ENCODE measurements around the gene HHATL. TPM values are rescaled to one million over a fixed set of nuclear protein-coding genes. Genes with fewer than 3 reads are reported as not detected.

The HHATL gene
- total RNA-seq, 1 experiment from 2014 or later = 0.92 TPM

DNA sequence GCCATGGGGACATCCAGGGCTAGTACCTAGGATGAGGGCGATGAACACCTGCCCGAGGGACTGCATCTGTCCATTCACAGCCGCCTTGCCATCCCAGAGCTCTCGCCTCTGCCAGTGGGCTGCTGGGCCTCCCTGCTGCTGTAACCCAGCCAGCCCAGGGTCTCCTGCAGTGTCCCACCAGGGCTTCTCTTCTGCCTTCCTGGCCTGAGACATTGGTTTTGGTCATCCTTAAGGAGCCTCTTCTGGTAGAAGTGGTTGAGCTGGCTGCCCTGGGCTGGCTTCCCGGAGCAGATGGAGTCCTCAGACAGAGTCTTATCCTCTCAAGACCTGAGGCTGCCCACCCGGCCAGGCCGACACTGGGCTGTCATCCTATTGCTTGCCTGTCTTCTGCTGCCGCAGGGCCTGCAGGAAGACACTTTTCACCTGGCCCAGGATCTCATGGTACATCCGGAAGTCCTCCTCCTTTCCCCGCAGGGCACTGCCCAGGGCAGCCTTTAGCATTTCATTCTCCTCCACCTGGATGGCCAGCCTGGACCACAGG is 6.1 kb upstream of the HHATL start:
- H3K4me1 Mint-ChIP-seq = no peaks in the 10 kb centered on the region
- no peak for DNase-seq (ENCODE audit: low spot score)
- no peak overlapping the region for H3K4me3 Mint-ChIP-seq
- no peak overlapping the region for H3K27ac Mint-ChIP-seq
- no peak for TF ChIP-seq GRHL2 (CRISPR knock-in tag; IDR thresholded peaks at IDR 0.05; ENCODE audit: insufficient replicate concordance, severe bottlenecking)
- no peaks in the 10 kb centered on the region for H3K9me3 Mint-ChIP-seq
- H3K36me3 Mint-ChIP-seq = no peaks in the 10 kb centered on the region
- no peaks in the 10 kb centered on the region for H3K27me3 Mint-ChIP-seq (ENCODE audit: low read depth)
- ChIA-PET CTCF (no interaction called here), POLR2A (no interaction called here)
- no peak for ATAC-seq

DNA sequence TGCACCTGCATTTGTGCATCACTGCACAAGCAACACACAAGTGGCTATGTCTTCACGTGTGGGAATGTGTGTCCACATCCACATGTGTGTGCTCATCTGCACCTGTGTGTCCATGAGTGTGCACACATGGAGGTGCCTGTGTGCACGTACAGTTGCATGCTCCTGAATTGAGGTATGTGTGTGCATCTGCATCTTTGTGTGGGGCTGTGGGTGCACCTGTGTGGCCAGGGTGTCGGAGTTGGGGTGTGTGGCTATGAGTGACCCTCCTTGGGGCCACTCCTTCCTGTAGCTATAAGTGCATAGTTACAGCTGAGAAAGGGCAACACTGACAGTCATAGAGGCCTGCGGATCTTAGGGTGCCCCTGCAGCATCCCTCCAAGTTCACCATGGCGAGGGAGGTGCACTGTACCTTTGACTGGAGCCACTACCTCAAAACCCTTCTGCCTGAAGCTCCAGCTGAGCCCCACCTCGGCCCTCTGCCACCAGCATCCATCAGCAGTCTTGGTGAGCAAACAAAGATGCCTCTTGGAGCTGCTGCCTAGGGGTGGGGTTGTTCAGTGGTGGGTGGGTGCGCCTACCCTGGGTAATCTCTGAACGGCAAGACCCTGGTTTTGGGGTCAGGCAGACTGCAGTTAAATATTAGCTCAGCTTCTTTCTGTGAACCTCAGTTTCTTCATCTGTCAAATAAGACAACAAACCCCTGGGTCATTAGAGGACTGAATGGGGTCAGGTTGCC is 5.2 kb upstream of the HHATL start:
- no peak for DNase-seq (ENCODE audit: low spot score)
- H3K27ac Mint-ChIP-seq = no peak overlapping the region
- CTCF ChIA-PET = no interaction called here

DNA sequence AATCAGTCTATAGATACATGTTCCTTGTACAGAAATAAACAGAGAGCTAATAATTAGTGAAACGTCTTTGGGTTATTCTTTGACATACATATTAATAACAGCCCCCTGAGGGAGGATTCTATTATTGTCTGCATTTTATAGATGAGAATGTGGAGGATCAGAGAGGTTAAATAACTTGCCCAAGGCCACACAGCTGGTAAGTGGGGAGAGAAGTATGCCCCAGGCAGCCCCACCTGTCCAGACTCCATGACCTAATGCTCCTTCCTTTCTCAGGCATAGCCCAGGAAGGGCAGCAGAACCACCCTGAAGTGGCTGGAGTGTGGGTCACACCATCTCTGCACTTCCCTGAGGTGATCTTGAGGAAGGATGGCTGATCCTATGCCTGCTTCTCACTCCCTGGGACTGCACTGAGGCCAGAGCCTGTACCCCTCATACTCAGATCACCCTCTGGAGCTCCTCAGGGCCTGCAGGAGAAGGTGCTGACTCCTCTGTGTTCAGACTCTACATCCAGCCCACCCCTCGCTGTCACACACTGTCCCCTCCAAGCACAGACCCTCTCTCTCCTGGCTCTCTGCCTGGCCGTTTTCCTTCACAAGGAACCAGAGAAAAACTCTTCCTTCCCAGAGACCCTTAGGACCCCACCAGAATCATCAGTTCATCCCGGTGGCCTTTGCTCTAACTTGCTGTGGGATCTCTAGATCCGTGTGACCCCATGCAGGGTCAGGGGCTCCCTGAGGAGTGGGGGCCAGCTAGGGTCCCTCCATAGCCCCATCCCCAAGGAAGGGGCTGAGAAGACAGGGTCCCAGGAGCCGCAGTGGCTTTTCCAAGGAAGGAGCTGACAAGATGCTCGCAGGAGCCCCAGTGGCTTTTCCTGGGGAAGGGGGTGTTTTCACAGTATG is 4.4 kb upstream of the HHATL start:
- H3K36me3 Mint-ChIP-seq = no peaks in the 10 kb centered on the region
- no peak overlapping the region for H3K4me3 Mint-ChIP-seq
- DNase-seq (ENCODE audit: low spot score) (no peak), ATAC-seq (no peak)
- ChIA-PET CTCF (no interaction called here), POLR2A (no interaction called here)
- H3K27ac Mint-ChIP-seq = no peak overlapping the region
- H3K27me3 Mint-ChIP-seq (ENCODE audit: low read depth) = no peaks in the 10 kb centered on the region
- H3K4me1 Mint-ChIP-seq = 0 out of 2 replicates have a peak, but pooled peaks cover 3% of the 10 kb centered on the region
- no peaks in the 10 kb centered on the region for H3K9me3 Mint-ChIP-seq
- TF ChIP-seq RELA (CRISPR knock-in tag; IDR thresholded peaks at IDR 0.05; ENCODE audit: borderline replicate concordance) = no peak
- TF ChIP-seq HMGA2 (CRISPR knock-in tag; IDR thresholded peaks at IDR 0.05) = no peak
- TF ChIP-seq ZNF121 (CRISPR knock-in tag; IDR thresholded peaks at IDR 0.05) = no peak
- no peak for TF ChIP-seq NFYB (CRISPR knock-in tag; conservative IDR thresholded peaks at IDR 0.05; ENCODE audit: low read depth)
- TF ChIP-seq ZNF423 (CRISPR knock-in tag; IDR thresholded peaks at IDR 0.05) = no peak
- TF ChIP-seq, protein P1, sequence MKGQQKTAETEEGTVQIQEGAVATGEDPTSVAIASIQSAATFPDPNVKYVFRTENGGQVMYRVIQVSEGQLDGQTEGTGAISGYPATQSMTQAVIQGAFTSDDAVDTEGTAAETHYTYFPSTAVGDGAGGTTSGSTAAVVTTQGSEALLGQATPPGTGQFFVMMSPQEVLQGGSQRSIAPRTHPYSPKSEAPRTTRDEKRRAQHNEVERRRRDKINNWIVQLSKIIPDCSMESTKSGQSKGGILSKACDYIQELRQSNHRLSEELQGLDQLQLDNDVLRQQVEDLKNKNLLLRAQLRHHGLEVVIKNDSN (CRISPR knock-in tag; IDR thresholded peaks at IDR 0.05) = no peak
- TF ChIP-seq, protein P2, sequence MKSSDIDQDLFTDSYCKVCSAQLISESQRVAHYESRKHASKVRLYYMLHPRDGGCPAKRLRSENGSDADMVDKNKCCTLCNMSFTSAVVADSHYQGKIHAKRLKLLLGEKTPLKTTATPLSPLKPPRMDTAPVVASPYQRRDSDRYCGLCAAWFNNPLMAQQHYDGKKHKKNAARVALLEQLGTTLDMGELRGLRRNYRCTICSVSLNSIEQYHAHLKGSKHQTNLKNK (CRISPR knock-in tag; IDR thresholded peaks at IDR 0.05) = no peak

More for the DNA sequence above, 5.2 kb upstream of the HHATL start:
- H3K9me3 Mint-ChIP-seq = no peaks in the 10 kb centered on the region
- ATAC-seq = no peak
- no peaks in the 10 kb centered on the region for H3K36me3 Mint-ChIP-seq
- POLR2A ChIA-PET = no interaction called here
- no peaks in the 10 kb centered on the region for H3K27me3 Mint-ChIP-seq (ENCODE audit: low read depth)
- 0 out of 2 replicates have a peak, but pooled peaks cover 3% of the 10 kb centered on the region for H3K4me1 Mint-ChIP-seq
- TF ChIP-seq, protein P3, sequence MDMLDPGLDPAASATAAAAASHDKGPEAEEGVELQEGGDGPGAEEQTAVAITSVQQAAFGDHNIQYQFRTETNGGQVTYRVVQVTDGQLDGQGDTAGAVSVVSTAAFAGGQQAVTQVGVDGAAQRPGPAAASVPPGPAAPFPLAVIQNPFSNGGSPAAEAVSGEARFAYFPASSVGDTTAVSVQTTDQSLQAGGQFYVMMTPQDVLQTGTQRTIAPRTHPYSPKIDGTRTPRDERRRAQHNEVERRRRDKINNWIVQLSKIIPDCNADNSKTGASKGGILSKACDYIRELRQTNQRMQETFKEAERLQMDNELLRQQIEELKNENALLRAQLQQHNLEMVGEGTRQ (CRISPR knock-in tag; IDR thresholded peaks at IDR 0.05) = no peak
- no peak for TF ChIP-seq ATF1 (CRISPR knock-in tag; IDR thresholded peaks at IDR 0.05)
- no peak for TF ChIP-seq FOXK1 (CRISPR knock-in tag; IDR thresholded peaks at IDR 0.05)
- TF ChIP-seq, protein P4, sequence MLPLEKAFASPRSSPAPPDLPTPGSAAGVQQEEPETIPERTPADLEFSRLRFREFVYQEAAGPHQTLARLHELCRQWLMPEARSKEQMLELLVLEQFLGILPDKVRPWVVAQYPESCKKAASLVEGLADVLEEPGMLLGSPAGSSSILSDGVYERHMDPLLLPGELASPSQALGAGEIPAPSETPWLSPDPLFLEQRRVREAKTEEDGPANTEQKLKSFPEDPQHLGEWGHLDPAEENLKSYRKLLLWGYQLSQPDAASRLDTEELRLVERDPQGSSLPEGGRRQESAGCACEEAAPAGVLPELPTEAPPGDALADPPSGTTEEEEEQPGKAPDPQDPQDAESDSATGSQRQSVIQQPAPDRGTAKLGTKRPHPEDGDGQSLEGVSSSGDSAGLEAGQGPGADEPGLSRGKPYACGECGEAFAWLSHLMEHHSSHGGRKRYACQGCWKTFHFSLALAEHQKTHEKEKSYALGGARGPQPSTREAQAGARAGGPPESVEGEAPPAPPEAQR (CRISPR knock-in tag; IDR thresholded peaks at IDR 0.05) = no peak
- no peak for TF ChIP-seq TEAD4 (CRISPR knock-in tag; IDR thresholded peaks at IDR 0.05)
- TF ChIP-seq NR3C1 (CRISPR knock-in tag; conservative IDR thresholded peaks at IDR 0.05; ENCODE audit: low read depth) = no peak
- TF ChIP-seq TCF7 (CRISPR knock-in tag; IDR thresholded peaks at IDR 0.05; ENCODE audit: low read depth) = no peak
- no peak for TF ChIP-seq RELA (CRISPR knock-in tag; IDR thresholded peaks at IDR 0.05; ENCODE audit: borderline replicate concordance)
- TF ChIP-seq, protein P5, sequence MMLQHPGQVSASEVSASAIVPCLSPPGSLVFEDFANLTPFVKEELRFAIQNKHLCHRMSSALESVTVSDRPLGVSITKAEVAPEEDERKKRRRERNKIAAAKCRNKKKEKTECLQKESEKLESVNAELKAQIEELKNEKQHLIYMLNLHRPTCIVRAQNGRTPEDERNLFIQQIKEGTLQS (CRISPR knock-in tag; conservative IDR thresholded peaks at IDR 0.05) = no peak
- no peak for TF ChIP-seq ZNF671 (CRISPR knock-in tag; IDR thresholded peaks at IDR 0.05)
- TF ChIP-seq ELF4 (CRISPR knock-in tag; IDR thresholded peaks at IDR 0.05; ENCODE audit: low read depth) = no peak
- TF ChIP-seq ZBTB21 (CRISPR knock-in tag; IDR thresholded peaks at IDR 0.05; ENCODE audit: borderline replicate concordance) = no peak
- TF ChIP-seq JUN (CRISPR knock-in tag; IDR thresholded peaks at IDR 0.05) = no peak
- TF ChIP-seq, protein P6, sequence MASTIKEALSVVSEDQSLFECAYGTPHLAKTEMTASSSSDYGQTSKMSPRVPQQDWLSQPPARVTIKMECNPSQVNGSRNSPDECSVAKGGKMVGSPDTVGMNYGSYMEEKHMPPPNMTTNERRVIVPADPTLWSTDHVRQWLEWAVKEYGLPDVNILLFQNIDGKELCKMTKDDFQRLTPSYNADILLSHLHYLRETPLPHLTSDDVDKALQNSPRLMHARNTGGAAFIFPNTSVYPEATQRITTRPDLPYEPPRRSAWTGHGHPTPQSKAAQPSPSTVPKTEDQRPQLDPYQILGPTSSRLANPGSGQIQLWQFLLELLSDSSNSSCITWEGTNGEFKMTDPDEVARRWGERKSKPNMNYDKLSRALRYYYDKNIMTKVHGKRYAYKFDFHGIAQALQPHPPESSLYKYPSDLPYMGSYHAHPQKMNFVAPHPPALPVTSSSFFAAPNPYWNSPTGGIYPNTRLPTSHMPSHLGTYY (CRISPR knock-in tag; IDR thresholded peaks at IDR 0.05) = no peak
- TF ChIP-seq CREM (CRISPR knock-in tag; IDR thresholded peaks at IDR 0.05) = no peak
- no peak for TF ChIP-seq ZNF317 (CRISPR knock-in tag; IDR thresholded peaks at IDR 0.05; ENCODE audit: borderline replicate concordance, low read depth)
- TF ChIP-seq GTF2I (CRISPR knock-in tag; conservative IDR thresholded peaks at IDR 0.05) = no peak
- TF ChIP-seq FOXJ3 (CRISPR knock-in tag; IDR thresholded peaks at IDR 0.05; ENCODE audit: borderline replicate concordance) = no peak
- TF ChIP-seq, protein P7, sequence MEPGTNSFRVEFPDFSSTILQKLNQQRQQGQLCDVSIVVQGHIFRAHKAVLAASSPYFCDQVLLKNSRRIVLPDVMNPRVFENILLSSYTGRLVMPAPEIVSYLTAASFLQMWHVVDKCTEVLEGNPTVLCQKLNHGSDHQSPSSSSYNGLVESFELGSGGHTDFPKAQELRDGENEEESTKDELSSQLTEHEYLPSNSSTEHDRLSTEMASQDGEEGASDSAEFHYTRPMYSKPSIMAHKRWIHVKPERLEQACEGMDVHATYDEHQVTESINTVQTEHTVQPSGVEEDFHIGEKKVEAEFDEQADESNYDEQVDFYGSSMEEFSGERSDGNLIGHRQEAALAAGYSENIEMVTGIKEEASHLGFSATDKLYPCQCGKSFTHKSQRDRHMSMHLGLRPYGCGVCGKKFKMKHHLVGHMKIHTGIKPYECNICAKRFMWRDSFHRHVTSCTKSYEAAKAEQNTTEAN (CRISPR knock-in tag; IDR thresholded peaks at IDR 0.05) = no peak
- TF ChIP-seq PRRX2 (CRISPR knock-in tag; IDR thresholded peaks at IDR 0.05) = no peak
- no peak overlapping the region for H3K4me3 Mint-ChIP-seq
